Mucosa of stomach (tissue), 1 donor: ENCODE results near the gene RXRA.
A peak's percentile ranks its signal among the peaks of the same experiment; 100 is the strongest.

Source experiments
- H3K27me3 ChIP-seq: one replicate; pipeline ENCODE4 v1.7.0; 2013; ENCODE audit warnings: mild to moderate bottlenecking, low read length; ENCODE audit not compliant: control insufficient read depth, insufficient read depth
- H3K36me3 ChIP-seq: one replicate; pipeline ENCODE4 v1.7.0; 2013; ENCODE audit warnings: low read length; ENCODE audit not compliant: control insufficient read depth, insufficient read depth
- H3K4me1 ChIP-seq: one replicate; pipeline ENCODE4 v1.7.0; 2013; ENCODE audit warnings: mild to moderate bottlenecking, low read length; ENCODE audit not compliant: control insufficient read depth, insufficient read depth
- H3K4me3 ChIP-seq: one replicate; pipeline ENCODE4 v1.7.0; 2013; ENCODE audit warnings: low read length
- H3K9ac ChIP-seq: one replicate; pipeline ENCODE4 v1.7.0; 2013; ENCODE audit warnings: mild to moderate bottlenecking, low read length, moderate library complexity
- H3K9me3 ChIP-seq: one replicate; pipeline ENCODE4 v1.7.0; 2013; ENCODE audit warnings: mild to moderate bottlenecking, low read length, moderate library complexity; ENCODE audit not compliant: control insufficient read depth
- donor health status: Pancreatic carcinoma.

The RXRA gene

GRCh38 chr9:134374301-134375010 is 48.2 kb downstream of the RXRA start:
- Histone ChIP-seq H3K27me3 (no peaks in the 10 kb centered on the region), H3K4me1 (peaks cover 73% of the 10 kb centered on the region), H3K36me3 (no peaks in the 10 kb centered on the region), H3K9me3 (no peaks in the 10 kb centered on the region), H3K9ac (peak overlapping the region; percentile 22), H3K4me3 (no peak overlapping the region)

GRCh38 chr9:134375011-134375390 is 48.7 kb downstream of the RXRA start:
- Histone ChIP-seq H3K9me3 (no peaks in the 10 kb centered on the region), H3K4me3 (no peak overlapping the region), H3K4me1 (peaks cover 73% of the 10 kb centered on the region), H3K36me3 (no peaks in the 10 kb centered on the region), H3K9ac (peak overlapping the region; percentile 22), H3K27me3 (no peaks in the 10 kb centered on the region)

DNA sequence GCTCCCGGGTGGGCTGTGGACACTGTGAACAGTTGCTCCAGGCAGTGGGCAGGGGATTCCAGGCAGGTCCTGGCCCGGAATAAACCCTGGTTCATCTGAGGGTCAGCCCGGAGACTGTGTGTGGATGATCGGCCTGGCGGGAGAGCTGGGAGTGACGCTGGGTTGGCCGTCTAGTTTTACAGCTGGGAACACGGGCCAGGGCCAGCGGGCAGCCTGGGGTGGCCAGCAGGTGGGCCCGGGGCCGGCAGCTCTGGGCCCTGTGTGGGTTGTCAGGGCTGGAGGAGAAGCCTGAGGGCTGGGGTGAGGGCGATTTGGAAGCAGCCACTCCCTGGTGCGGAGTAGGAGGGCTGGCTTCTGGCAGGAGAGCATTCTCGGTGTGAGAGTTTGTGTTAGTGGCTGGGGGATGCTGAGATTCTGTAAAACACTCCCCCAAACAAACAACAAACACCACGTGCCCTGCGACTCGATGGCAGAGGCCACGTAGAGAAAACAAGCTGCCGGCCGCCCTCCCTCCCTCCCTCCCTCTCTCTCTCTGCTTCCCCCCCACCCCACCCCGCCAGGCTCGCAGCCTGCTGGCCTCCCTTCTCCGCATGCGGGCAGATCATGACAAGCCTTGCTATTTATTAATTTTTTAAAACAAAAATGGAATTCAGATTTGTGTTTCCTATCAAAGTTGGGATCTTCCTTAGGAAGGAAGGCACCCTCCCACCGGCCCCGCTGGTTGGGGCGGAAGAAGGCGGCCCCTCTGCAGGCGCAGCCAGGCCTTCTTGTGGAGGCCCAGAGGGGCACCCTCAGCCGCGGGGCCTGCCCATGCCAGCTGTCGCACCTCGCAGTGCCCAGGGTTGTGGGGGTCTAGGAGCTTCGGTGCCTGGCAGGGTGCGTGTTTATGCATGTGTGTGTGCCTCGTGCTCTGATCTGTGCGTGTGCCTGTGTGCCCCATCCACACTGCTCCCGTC is 49.5 kb downstream of the RXRA start:
- Histone ChIP-seq H3K9ac (peak overlapping the region; percentile 22), H3K4me1 (peaks cover 76% of the 10 kb centered on the region), H3K27me3 (no peaks in the 10 kb centered on the region), H3K36me3 (no peaks in the 10 kb centered on the region), H3K9me3 (no peaks in the 10 kb centered on the region), H3K4me3 (no peak overlapping the region)

- H3K4me1 ChIP-seq: peaks cover 82% of the 10 kb centered on the region
- no peak overlapping the region for H3K4me3 ChIP-seq
- H3K27me3 ChIP-seq: no peaks in the 10 kb centered on the region
- no peaks in the 10 kb centered on the region for H3K36me3 ChIP-seq
- H3K9me3 ChIP-seq: no peaks in the 10 kb centered on the region
- H3K9ac ChIP-seq: no peak overlapping the region
These were observed 50.3 kb downstream of the RXRA start for GRCh38 chr9:134376386-134377142.

DNA sequence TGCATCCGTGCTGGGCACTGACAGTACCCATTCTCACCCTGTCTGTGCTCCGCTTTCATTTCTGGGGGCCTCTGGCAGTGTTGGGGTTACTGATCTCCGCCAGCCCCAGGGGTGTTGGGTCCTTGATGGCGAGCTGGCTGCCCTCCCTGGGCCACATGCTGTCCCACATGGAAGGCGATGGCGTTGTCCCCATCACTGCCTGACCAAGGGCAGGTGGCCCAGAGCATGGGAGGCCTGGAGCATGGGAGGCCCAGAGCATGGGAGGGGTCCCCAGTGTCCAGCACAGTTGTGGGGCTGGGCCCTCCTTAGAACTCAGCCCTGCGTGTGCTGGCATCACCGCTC is 50.9 kb downstream of the RXRA start:
- Histone ChIP-seq H3K9me3 (no peaks in the 10 kb centered on the region), H3K4me3 (no peak overlapping the region), H3K27me3 (no peaks in the 10 kb centered on the region), H3K4me1 (peaks cover 87% of the 10 kb centered on the region), H3K9ac (no peak overlapping the region), H3K36me3 (no peaks in the 10 kb centered on the region)

- Histone ChIP-seq H3K9me3 (no peaks in the 10 kb centered on the region), H3K9ac (no peak overlapping the region), H3K36me3 (no peaks in the 10 kb centered on the region), H3K4me3 (no peak overlapping the region), H3K27me3 (no peaks in the 10 kb centered on the region), H3K4me1 (peaks cover 89% of the 10 kb centered on the region)
These were observed 51.7 kb downstream of the RXRA start for GRCh38 chr9:134377976-134378375.

GRCh38 chr9:134378901-134379338 is 52.7 kb downstream of the RXRA start:
- no peaks in the 10 kb centered on the region for H3K36me3 ChIP-seq
- no peak overlapping the region for H3K4me3 ChIP-seq
- peaks cover 91% of the 10 kb centered on the region for H3K4me1 ChIP-seq
- H3K9ac ChIP-seq: no peak overlapping the region
- H3K9me3 ChIP-seq: no peaks in the 10 kb centered on the region
- no peaks in the 10 kb centered on the region for H3K27me3 ChIP-seq

- Histone ChIP-seq H3K4me1 (peaks cover 91% of the 10 kb centered on the region), H3K27me3 (no peaks in the 10 kb centered on the region), H3K4me3 (no peak overlapping the region), H3K36me3 (no peaks in the 10 kb centered on the region), H3K9me3 (no peaks in the 10 kb centered on the region), H3K9ac (no peak overlapping the region)
These were observed 53.6 kb downstream of the RXRA start for GRCh38 chr9:134379831-134380365.

- H3K4me3 ChIP-seq: no peak overlapping the region
- no peak overlapping the region for H3K9ac ChIP-seq
These were observed 54.5 kb downstream of the RXRA start for GRCh38 chr9:134380542-134381271.

GRCh38 chr9:134381272-134381661 is 55.0 kb downstream of the RXRA start:
- Histone ChIP-seq H3K4me1 (peaks cover 89% of the 10 kb centered on the region), H3K36me3 (no peaks in the 10 kb centered on the region)

More at GRCh38 chr9:134380542-134381271, 54.5 kb downstream of the RXRA start:
- Histone ChIP-seq H3K4me1 (peaks cover 91% of the 10 kb centered on the region), H3K36me3 (no peaks in the 10 kb centered on the region), H3K27me3 (no peaks in the 10 kb centered on the region), H3K9me3 (no peaks in the 10 kb centered on the region)

More at GRCh38 chr9:134381272-134381661, 55.0 kb downstream of the RXRA start:
- no peaks in the 10 kb centered on the region for H3K27me3 ChIP-seq
- no peaks in the 10 kb centered on the region for H3K9me3 ChIP-seq
- H3K4me3 ChIP-seq: no peak overlapping the region
- no peak overlapping the region for H3K9ac ChIP-seq
